NB4 (cell line): ENCODE measurements around the gene STPG4.

Experiments
- CTCF ChIP-seq: IDR thresholded peaks from one replicate; pipeline ENCODE4 v1.5.1; 2012; ENCODE audit warnings: low read depth, low read length
- POLR2A ChIP-seq: IDR thresholded peaks from 2 replicates; pipeline ENCODE4 v1.6.1; 2011; ENCODE audit warnings: mild to moderate bottlenecking; ENCODE audit not compliant: insufficient read length; ENCODE audit errors: extremely low read depth

GRCh38 chr2:47060652-47061170 is 94.4 kb downstream of the STPG4 start:
- TF ChIP-seq CTCF (no peak), POLR2A (no peak)
